MG63 (cell line): ENCODE data around the gene CELF2. TPM values are rescaled to one million over a fixed set of nuclear protein-coding genes. Genes with fewer than 3 reads are reported as not detected.

Source experiments
- DNase-seq: peaks from one replicate; pipeline ENCODE4 v3.0.0-alpha.2; 2020
- H3K27me3 ChIP-seq: fragments of 250-450 bp; sonication (Bioruptor Pico); 2 replicates; pipeline ENCODE4 v1.5.1; 2020; ENCODE audit warnings: mild to moderate bottlenecking, moderate library complexity
- H3K36me3 ChIP-seq: fragments of 250-450 bp; sonication (Bioruptor Pico); 2 replicates; pipeline ENCODE4 v1.5.1; 2020; ENCODE audit warnings: mild to moderate bottlenecking, moderate library complexity
- H3K4me3 ChIP-seq: fragments of 250-450 bp; sonication (Bioruptor Pico); 2 replicates; pipeline ENCODE4 v1.5.1; 2020; ENCODE audit warnings: mild to moderate bottlenecking, moderate library complexity
- H3K9me3 ChIP-seq: fragments of 250-450 bp; sonication (Bioruptor Pico); 2 replicates; pipeline ENCODE4 v1.5.1; 2020; ENCODE audit warnings: mild to moderate bottlenecking, moderate library complexity
- total RNA-seq: library from RNA; depleted of rRNA; stranded (reverse); fragments of >200 nt; shearing (Covaris generic); gene quantifications from 2 replicates; pipeline ENCODE4 v1.2.3, GENCODE V29; 2014; ENCODE audit warnings: low replicate concordance

The CELF2 gene
- total RNA-seq, 1 experiment from 2014 or later, result 1.5 TPM

- no peak overlapping the region for H3K4me3 ChIP-seq
- H3K27me3 ChIP-seq, result no peaks in the 10 kb centered on the region
- DNase-seq, result no peak
- H3K36me3 ChIP-seq, result no peaks in the 10 kb centered on the region
- no peaks in the 10 kb centered on the region for H3K9me3 ChIP-seq
Observed at GRCh38 chr10:11292576-11293302, 275.1 kb downstream of the CELF2 start.

DNA sequence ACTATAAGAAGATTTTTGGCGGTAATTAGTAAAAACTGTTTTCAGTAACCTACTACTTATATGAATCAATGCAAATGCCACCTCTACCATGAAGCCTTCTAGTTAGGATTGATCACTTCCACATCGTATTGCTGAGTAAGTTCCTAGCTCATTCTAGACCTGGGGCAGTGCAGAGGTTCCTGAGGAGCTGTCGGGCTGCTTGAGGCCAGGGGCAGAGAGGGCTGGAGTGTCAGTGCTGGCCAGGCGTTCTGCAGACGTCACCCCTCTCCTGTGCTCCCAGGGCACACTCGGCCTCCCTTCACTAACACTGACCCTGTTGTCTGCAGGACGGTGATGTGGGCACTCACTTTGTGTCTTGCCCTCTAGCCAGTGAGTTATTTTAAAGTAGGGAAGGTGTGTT lies 275.7 kb downstream of the CELF2 start:
- Histone ChIP-seq H3K9me3 (no peaks in the 10 kb centered on the region), H3K27me3 (no peaks in the 10 kb centered on the region), H3K36me3 (no peaks in the 10 kb centered on the region), H3K4me3 (no peak overlapping the region)
- DNase-seq, result no peak

DNA sequence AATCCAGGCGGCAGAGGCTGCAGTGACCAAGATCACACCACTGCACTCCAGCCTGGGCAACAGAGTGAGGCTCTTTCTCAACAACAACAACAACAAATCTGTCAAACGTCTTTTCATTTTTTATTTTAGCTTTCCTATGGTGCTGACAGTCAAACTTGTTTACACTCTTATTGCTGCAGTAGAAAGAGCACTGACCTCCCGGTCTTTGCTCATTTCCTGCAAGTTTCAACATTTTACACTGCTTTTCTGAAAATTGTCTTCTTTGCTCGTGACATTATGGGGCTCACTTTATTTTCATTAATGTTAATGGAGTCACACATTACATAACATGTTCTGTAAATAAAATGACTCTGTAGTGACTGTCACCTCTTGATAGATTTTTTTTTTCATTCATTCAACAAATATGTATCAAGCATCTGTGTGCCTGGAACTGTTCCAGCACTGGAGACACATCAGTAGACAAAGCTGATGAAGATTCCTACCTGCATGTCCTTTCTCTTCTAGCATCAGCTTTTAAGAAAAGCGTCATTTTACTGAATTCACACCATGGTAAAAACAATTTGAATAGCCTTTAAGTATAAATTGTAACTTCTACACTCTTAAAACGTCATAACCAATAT lies 277.3 kb downstream of the CELF2 start:
- H3K9me3 ChIP-seq, result no peaks in the 10 kb centered on the region

GRCh38 chr10:11295492-11295891 lies 277.8 kb downstream of the CELF2 start:
- DNase-seq, result no peak
- H3K4me3 ChIP-seq, result no peak overlapping the region
- no peaks in the 10 kb centered on the region for H3K27me3 ChIP-seq
- no peaks in the 10 kb centered on the region for H3K36me3 ChIP-seq
- H3K9me3 ChIP-seq, result no peaks in the 10 kb centered on the region

More for the DNA sequence above, 277.3 kb downstream of the CELF2 start:
- no peaks in the 10 kb centered on the region for H3K27me3 ChIP-seq
- no peak for DNase-seq
- no peak overlapping the region for H3K4me3 ChIP-seq
- no peaks in the 10 kb centered on the region for H3K36me3 ChIP-seq

DNA sequence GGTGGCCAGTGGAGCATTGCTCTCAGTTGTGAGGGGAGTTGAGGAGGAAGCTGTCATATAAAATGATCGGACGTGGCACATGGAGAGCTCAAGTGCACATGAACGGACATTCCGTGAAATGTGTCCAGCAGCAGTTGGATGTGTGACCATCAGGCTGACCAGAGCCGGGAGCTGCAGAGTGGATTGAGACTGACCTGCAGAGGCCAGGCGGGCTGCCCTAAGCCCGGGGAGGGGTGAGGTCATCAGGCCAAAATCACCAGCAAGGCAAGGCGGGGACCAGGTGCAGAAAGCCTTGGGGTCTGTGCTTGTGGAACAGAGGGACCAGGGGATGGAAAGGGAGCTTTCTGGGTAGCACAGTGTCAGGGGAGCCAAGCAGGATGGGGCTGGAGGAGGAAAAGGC lies 279.5 kb downstream of the CELF2 start:
- no peak for DNase-seq
- Histone ChIP-seq H3K9me3 (no peaks in the 10 kb centered on the region), H3K36me3 (no peaks in the 10 kb centered on the region), H3K4me3 (no peak overlapping the region), H3K27me3 (no peaks in the 10 kb centered on the region)

GRCh38 chr10:11298116-11298515 lies 280.4 kb downstream of the CELF2 start:
- peak; percentile 20 for DNase-seq
- H3K4me3 ChIP-seq, result no peak overlapping the region
- no peaks in the 10 kb centered on the region for H3K9me3 ChIP-seq
- H3K36me3 ChIP-seq, result no peaks in the 10 kb centered on the region
- no peaks in the 10 kb centered on the region for H3K27me3 ChIP-seq

DNA sequence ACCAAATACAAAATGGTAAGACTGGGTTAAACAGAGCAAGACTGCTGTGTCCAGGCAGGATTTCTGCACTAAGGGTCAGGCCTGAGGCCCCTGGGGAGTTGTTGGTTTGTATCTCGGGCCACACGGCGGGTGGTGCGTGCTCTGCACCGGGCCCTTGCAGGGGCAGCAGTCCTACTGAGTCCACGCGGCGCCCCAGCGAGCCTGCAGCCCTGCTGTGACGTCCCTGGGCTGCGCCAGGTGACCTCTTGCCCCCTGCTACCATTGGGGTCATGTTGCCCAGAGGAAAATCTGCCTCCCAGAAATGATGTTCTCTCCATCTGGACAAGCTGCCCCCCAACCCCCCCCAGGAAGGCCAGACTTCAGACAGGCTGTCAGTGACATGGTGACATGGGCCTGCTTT lies 281.5 kb downstream of the CELF2 start:
- Histone ChIP-seq H3K9me3 (no peaks in the 10 kb centered on the region), H3K4me3 (no peak overlapping the region), H3K36me3 (no peaks in the 10 kb centered on the region), H3K27me3 (no peaks in the 10 kb centered on the region)
- DNase-seq, result no peak

- DNase-seq, result no peak
- Histone ChIP-seq H3K36me3 (no peaks in the 10 kb centered on the region), H3K9me3 (no peaks in the 10 kb centered on the region), H3K27me3 (no peaks in the 10 kb centered on the region), H3K4me3 (no peak overlapping the region)
Observed at GRCh38 chr10:11300026-11300425, 282.4 kb downstream of the CELF2 start.

DNA sequence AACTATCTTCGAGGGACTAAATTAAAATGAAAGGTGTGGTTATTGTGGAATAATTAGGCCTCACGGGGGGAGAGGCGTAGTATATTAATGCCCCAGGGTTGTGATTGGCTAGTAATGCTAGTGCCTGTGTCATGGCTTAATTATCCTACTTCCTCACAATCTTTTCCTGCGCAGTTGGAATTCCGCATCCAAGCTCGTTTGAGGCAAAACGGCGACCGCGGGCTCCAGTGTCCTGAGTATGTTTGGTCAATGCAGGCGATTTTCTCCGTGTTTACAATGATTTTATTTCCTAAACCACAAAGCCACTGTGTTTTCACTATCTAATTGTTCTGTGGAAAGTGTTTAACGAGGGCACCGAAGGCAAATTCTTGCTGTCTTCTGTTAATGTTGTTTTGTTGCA lies 282.9 kb downstream of the CELF2 start:
- Histone ChIP-seq H3K4me3 (no peak overlapping the region), H3K9me3 (no peaks in the 10 kb centered on the region), H3K36me3 (no peaks in the 10 kb centered on the region), H3K27me3 (no peaks in the 10 kb centered on the region)
- DNase-seq, result no peak

GRCh38 chr10:11301571-11302111 lies 284.0 kb downstream of the CELF2 start:
- H3K9me3 ChIP-seq, result no peaks in the 10 kb centered on the region
- no peak for DNase-seq
- no peaks in the 10 kb centered on the region for H3K27me3 ChIP-seq
- H3K4me3 ChIP-seq, result no peak overlapping the region
- no peaks in the 10 kb centered on the region for H3K36me3 ChIP-seq

DNA sequence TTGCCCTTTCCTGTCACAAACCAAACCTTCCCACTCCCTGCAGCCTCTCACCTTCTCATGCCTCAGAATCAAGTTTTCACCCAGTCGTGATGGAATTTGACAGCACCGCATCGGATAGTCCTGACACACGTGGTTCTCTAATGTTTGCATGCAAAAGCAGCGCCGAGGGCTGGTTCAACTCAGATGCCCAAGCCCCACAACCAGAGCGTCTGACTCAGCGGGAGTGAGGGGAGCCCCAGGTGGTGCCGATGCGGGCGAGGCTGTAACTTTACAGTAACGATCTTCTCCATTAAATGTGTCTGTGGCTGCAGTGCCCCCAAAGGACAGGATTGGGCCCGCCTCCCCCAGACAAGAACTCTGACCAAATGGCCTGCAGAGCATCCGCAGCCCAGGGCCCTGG lies 284.5 kb downstream of the CELF2 start:
- H3K27me3 ChIP-seq, result no peaks in the 10 kb centered on the region
- no peaks in the 10 kb centered on the region for H3K9me3 ChIP-seq
- H3K4me3 ChIP-seq, result no peak overlapping the region
- no peak for DNase-seq
- H3K36me3 ChIP-seq, result no peaks in the 10 kb centered on the region

GRCh38 chr10:11303361-11304170 lies 285.9 kb downstream of the CELF2 start:
- Histone ChIP-seq H3K4me3 (no peak overlapping the region), H3K9me3 (peaks cover 6% of the 10 kb centered on the region; the same call in 1 of the 2 replicates), H3K27me3 (no peaks in the 10 kb centered on the region), H3K36me3 (no peaks in the 10 kb centered on the region)
- no peak for DNase-seq

DNA sequence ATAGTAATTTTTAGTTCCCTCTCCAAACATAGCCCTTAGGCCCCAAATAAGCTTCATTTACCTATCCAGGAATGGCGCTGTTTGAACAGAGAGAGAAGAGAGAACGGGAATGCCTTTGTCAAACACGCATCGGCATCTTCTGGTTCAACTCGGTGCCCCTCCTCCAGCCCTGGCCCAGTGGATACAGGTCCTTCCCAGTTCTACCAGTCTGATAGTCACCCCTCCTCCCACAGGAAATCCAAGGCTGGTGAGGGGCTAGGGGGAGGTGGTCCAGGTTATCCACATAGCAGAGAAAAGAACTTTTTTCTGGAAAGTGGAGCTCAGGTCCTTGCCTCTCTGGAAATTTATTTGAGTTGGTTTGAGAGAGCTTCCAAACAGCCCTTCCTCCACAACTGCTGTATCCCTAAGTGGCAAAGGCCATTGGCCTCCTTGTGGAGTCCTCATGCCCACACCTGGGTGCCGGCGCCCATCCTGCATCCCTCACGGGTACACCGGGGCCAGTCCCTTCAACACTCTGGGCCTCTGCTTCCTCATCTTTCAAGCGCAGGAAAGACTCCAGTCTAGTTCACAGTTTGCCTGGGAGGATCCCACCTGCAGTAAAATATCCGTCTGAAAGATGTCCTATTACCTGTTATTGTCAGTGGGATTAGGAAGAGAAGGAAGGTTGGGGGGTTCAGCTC lies 287.4 kb downstream of the CELF2 start:
- no peak for DNase-seq
- no peaks in the 10 kb centered on the region for H3K27me3 ChIP-seq
- no peaks in the 10 kb centered on the region for H3K36me3 ChIP-seq
- H3K4me3 ChIP-seq, result no peak overlapping the region
- H3K9me3 ChIP-seq, result peaks cover 8% of the 10 kb centered on the region; the same call in 1 of the 2 replicates

GRCh38 chr10:11305825-11306593 lies 288.3 kb downstream of the CELF2 start:
- H3K27me3 ChIP-seq, result no peaks in the 10 kb centered on the region
- H3K36me3 ChIP-seq, result no peaks in the 10 kb centered on the region
- H3K9me3 ChIP-seq, result peaks cover 8% of the 10 kb centered on the region; the same call in 1 of the 2 replicates
- H3K4me3 ChIP-seq, result no peak overlapping the region
- no peak for DNase-seq

- no peaks in the 10 kb centered on the region for H3K27me3 ChIP-seq
- no peaks in the 10 kb centered on the region for H3K36me3 ChIP-seq
- no peak overlapping the region for H3K4me3 ChIP-seq
- H3K9me3 ChIP-seq, result peaks cover 8% of the 10 kb centered on the region; the same call in 1 of the 2 replicates
- no peak for DNase-seq
Observed at GRCh38 chr10:11307004-11307403, 289.3 kb downstream of the CELF2 start.

- no peaks in the 10 kb centered on the region for H3K36me3 ChIP-seq
- peaks cover 8% of the 10 kb centered on the region; the same call in 1 of the 2 replicates for H3K9me3 ChIP-seq
- H3K4me3 ChIP-seq, result no peak overlapping the region
- no peaks in the 10 kb centered on the region for H3K27me3 ChIP-seq
- no peak for DNase-seq
Observed at GRCh38 chr10:11307937-11308336, 290.3 kb downstream of the CELF2 start.
